HUES48 (cell line): ENCODE measurements around the gene KLHL29.

Experiments used
- H3K27ac ChIP-seq: one replicate; pipeline ENCODE4 v1.7.0; 2013; ENCODE audit warnings: low read depth, low read length, inconsistent platforms
- H3K27me3 ChIP-seq: 2 replicates; pipeline ENCODE4 v1.6.1; 2013; ENCODE audit warnings: mild to moderate bottlenecking, low read length; ENCODE audit not compliant: control insufficient read depth, insufficient read depth
- H3K36me3 ChIP-seq: 2 replicates; pipeline ENCODE4 v1.6.1; 2013; ENCODE audit warnings: low read length; ENCODE audit not compliant: control insufficient read depth, insufficient read depth
- H3K4me1 ChIP-seq: 2 replicates; pipeline ENCODE4 v1.6.1; 2013; ENCODE audit warnings: mild to moderate bottlenecking, low read length; ENCODE audit not compliant: control insufficient read depth, insufficient read depth
- H3K4me3 ChIP-seq: 2 replicates; pipeline ENCODE4 v1.5.1; 2013; ENCODE audit warnings: mild to moderate bottlenecking, low read depth, low read length
- H3K9ac ChIP-seq: 2 replicates; pipeline ENCODE4 v1.6.1; 2013; ENCODE audit warnings: mild to moderate bottlenecking, low read depth, low read length, moderate library complexity
- H3K9me3 ChIP-seq: 2 replicates; pipeline ENCODE4 v1.6.1; 2013; ENCODE audit warnings: low read length; ENCODE audit not compliant: control insufficient read depth, insufficient read depth

Gene KLHL29

GRCh38 chr2:23351388-23352141, 33.4 kb upstream of the KLHL29 start:
- Histone ChIP-seq H3K9me3 (no peaks in the 10 kb centered on the region), H3K9ac (no peak overlapping the region), H3K27me3 (peaks cover 6% of the 10 kb centered on the region), H3K4me3 (no peak overlapping the region), H3K4me1 (no peaks in the 10 kb centered on the region; the same call in 1 of the 2 replicates), H3K27ac (no peak overlapping the region), H3K36me3 (no peaks in the 10 kb centered on the region)

GRCh38 chr2:23354554-23354953, 30.4 kb upstream of the KLHL29 start:
- H3K27me3 ChIP-seq, result peaks cover 6% of the 10 kb centered on the region
- no peak overlapping the region for H3K4me3 ChIP-seq
- H3K9me3 ChIP-seq, result no peaks in the 10 kb centered on the region
- no peak overlapping the region for H3K9ac ChIP-seq
- H3K36me3 ChIP-seq, result no peaks in the 10 kb centered on the region
- H3K27ac ChIP-seq, result no peak overlapping the region
- H3K4me1 ChIP-seq, result no peaks in the 10 kb centered on the region; the same call in 1 of the 2 replicates

GRCh38 chr2:23355001-23355400, 30.0 kb upstream of the KLHL29 start:
- H3K4me1 ChIP-seq, result no peaks in the 10 kb centered on the region; the same call in 1 of the 2 replicates
- peaks cover 9% of the 10 kb centered on the region for H3K27me3 ChIP-seq
- H3K9me3 ChIP-seq, result no peaks in the 10 kb centered on the region
- no peak overlapping the region for H3K27ac ChIP-seq
- H3K4me3 ChIP-seq, result no peak overlapping the region
- H3K36me3 ChIP-seq, result no peaks in the 10 kb centered on the region
- no peak overlapping the region for H3K9ac ChIP-seq

- H3K27me3 ChIP-seq, result peaks cover 22% of the 10 kb centered on the region
- no peaks in the 10 kb centered on the region; the same call in 1 of the 2 replicates for H3K4me1 ChIP-seq
- H3K36me3 ChIP-seq, result no peaks in the 10 kb centered on the region
- H3K9ac ChIP-seq, result no peak overlapping the region
- H3K4me3 ChIP-seq, result no peak overlapping the region
- H3K27ac ChIP-seq, result no peak overlapping the region
- H3K9me3 ChIP-seq, result no peaks in the 10 kb centered on the region
These were observed 28.3 kb upstream of the KLHL29 start for GRCh38 chr2:23356711-23357110.

- Histone ChIP-seq H3K9ac (no peak overlapping the region), H3K36me3 (no peaks in the 10 kb centered on the region), H3K27ac (no peak overlapping the region), H3K4me1 (no peaks in the 10 kb centered on the region), H3K27me3 (peaks cover 22% of the 10 kb centered on the region), H3K4me3 (no peak overlapping the region), H3K9me3 (no peaks in the 10 kb centered on the region)
These were observed 25.1 kb upstream of the KLHL29 start for GRCh38 chr2:23359631-23360567.

GRCh38 chr2:23360571-23361125, 24.3 kb upstream of the KLHL29 start:
- no peaks in the 10 kb centered on the region for H3K36me3 ChIP-seq
- H3K27ac ChIP-seq, result no peak overlapping the region
- H3K4me1 ChIP-seq, result no peaks in the 10 kb centered on the region
- no peak overlapping the region for H3K9ac ChIP-seq
- H3K4me3 ChIP-seq, result no peak overlapping the region
- H3K27me3 ChIP-seq, result peaks cover 22% of the 10 kb centered on the region
- H3K9me3 ChIP-seq, result no peaks in the 10 kb centered on the region

- Histone ChIP-seq H3K36me3 (no peaks in the 10 kb centered on the region), H3K4me3 (no peak overlapping the region), H3K4me1 (no peaks in the 10 kb centered on the region), H3K27me3 (peaks cover 22% of the 10 kb centered on the region), H3K9ac (no peak overlapping the region), H3K9me3 (no peaks in the 10 kb centered on the region), H3K27ac (no peak overlapping the region)
These were observed 23.8 kb upstream of the KLHL29 start for GRCh38 chr2:23361152-23361551.

GRCh38 chr2:23363268-23363667, 21.7 kb upstream of the KLHL29 start:
- Histone ChIP-seq H3K27ac (no peak overlapping the region), H3K36me3 (no peaks in the 10 kb centered on the region), H3K9me3 (no peaks in the 10 kb centered on the region), H3K9ac (no peak overlapping the region), H3K4me3 (no peak overlapping the region), H3K4me1 (no peaks in the 10 kb centered on the region), H3K27me3 (peaks cover 22% of the 10 kb centered on the region)

GRCh38 chr2:23363831-23364230, 21.1 kb upstream of the KLHL29 start:
- no peak overlapping the region for H3K9ac ChIP-seq
- H3K36me3 ChIP-seq, result no peaks in the 10 kb centered on the region
- H3K27ac ChIP-seq, result no peak overlapping the region
- no peak overlapping the region for H3K4me3 ChIP-seq
- H3K4me1 ChIP-seq, result no peaks in the 10 kb centered on the region
- H3K27me3 ChIP-seq, result peaks cover 22% of the 10 kb centered on the region
- no peaks in the 10 kb centered on the region for H3K9me3 ChIP-seq

GRCh38 chr2:23366720-23367119, 18.3 kb upstream of the KLHL29 start:
- Histone ChIP-seq H3K27ac (no peak overlapping the region), H3K9me3 (no peaks in the 10 kb centered on the region), H3K9ac (no peak overlapping the region), H3K27me3 (peaks cover 6% of the 10 kb centered on the region; the same call in 1 of the 2 replicates), H3K4me3 (no peak overlapping the region), H3K4me1 (no peaks in the 10 kb centered on the region), H3K36me3 (no peaks in the 10 kb centered on the region)

- H3K27me3 ChIP-seq, result no peaks in the 10 kb centered on the region
- H3K9ac ChIP-seq, result no peak overlapping the region
- H3K36me3 ChIP-seq, result no peaks in the 10 kb centered on the region
- no peak overlapping the region for H3K27ac ChIP-seq
- no peaks in the 10 kb centered on the region for H3K4me1 ChIP-seq
- H3K4me3 ChIP-seq, result no peak overlapping the region
- H3K9me3 ChIP-seq, result no peaks in the 10 kb centered on the region
These were observed 17.2 kb upstream of the KLHL29 start for GRCh38 chr2:23367760-23368159.
